NCI-H226 (cell line): ENCODE measurements around the gene TTLL12.
A peak's percentile ranks its signal among the peaks of the same experiment; 100 is the strongest.

Experiments
- DNase-seq: peaks from one replicate; pipeline ENCODE4 v3.0.0-alpha.2; 2015

TTLL12 gene

DNA sequence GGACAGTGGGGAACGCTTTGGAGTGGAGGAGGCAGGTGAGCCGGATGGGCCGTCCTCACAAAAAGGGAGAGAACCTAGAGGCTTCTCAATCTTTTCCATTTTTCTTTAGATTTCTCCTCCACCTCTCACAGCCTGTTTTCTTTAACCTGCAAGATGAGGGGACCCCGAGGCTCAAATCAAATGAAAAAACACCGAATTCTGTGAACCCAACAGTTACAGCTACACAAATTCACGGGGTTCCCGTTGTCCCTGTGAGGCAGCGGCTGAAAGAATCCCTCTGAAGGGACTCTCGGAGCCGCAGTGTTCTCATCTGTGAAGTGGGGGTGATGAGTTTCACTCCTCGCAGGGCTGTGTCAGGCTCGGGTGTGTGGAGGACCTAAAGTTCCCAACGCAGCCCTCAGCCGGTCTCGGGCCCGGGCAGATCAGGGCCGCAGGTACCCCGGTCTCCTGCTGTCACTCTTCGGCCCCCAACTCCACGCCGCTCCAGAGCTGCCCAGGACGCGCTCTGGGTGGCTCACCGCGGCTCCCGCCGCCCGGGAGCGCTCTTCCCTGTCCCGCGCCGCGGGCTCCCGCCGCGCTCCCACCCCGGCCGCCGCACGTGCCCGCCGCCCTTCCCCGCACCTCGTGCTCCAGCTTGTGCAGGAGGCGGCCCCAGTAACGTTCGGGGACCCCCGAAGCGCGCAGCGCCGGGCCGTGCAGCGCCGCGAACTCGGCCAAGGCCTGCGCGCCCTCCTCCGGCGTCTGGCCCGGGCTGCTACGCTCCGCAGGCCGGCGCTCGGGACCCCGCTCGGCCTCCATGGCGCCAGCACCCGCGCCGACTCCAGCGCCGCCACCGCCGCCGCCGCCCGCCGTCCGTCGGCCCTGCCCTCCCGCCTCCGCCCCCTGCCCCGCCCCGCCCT lies at the start of gene TTLL12:
Gene TTLL12, minus strand, starts transcription at position 863 of the 899 bp plus-strand sequence. Its CDS starts 65 bp downstream, at position 798.
- peak; percentile 6 for DNase-seq

DNA sequence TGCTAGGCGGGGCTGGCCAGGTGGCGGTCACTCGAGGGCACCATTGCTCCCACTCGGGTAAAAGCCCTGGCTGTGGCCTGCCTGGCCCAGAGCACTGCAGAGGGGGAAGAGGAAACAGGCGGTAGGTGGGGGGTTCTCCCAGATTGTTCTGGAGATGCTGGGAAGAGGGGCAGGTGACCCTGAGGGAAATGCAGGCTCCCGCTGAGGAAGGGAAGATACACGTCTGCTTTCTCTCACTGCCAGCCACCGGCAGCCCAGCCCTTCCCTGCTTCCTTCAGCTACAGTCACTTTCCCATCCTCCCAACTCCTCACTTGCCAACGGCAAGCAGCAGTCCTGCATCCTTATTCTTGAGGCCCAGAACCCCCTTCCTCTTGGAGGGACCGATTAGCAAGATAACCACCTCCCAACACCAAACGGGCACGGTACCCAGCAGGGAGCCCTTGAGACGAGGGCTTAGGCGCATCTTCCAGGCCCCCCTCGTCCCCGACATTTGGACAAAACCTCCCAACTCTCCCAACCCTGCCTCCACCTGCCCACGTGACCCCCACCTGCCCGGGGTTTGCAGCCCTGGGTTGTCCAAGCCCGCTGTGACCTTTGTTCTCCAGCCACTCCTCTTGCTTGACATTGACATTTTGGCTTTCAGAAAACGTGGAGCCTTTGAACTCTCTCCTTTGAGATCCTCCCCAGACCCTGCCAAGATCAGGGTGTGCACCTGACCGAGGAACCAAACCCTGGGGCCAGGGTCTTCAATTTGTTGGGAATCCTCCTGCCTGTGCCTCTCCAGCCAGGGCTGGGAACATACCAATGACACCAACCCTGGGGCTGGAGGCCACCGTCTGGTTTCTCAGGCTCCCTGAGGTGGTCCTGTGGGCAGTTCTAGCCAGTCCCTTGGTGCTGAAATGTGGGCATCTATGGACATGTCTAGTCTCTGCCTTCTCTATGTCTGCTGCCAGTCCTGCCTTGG lies 48.8 kb upstream of the TTLL12 start:
- no peak for DNase-seq

DNA sequence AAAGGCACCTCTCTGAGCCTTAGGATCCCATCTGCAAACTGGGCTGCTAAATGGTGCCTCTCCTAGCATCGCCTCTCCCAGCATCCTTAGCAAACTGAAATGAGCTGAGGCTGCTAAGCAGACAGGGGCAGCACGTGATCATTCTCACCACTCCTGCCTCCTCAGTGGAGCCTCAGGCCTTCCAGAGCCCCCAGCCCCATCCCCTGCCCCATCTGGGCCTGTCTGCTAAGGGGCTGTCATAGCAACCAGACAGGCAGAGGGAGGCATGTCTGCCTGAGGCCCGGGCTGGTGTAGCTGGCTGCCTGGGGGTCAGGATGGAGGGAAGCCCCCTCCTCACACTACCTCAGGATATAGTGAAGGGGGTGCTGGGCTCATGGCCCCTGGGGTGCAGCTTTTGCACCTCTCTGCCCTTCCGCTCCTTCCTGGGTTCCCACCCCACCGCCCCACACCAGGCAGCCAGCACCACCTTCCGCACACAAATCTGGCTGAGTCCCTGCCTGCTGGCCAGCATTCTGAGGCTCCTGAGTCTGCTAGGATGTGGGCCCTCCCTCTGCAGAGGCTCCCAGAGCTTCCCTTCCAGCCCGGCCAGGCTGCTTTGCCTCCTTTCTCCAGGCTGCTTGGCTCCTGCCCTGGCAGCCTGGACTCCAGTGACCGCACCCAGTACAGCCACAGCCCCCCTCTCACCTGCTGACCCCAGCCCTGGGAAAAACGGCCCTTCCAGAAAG lies 47.5 kb upstream of the TTLL12 start:
- DNase-seq = no peak

DNA sequence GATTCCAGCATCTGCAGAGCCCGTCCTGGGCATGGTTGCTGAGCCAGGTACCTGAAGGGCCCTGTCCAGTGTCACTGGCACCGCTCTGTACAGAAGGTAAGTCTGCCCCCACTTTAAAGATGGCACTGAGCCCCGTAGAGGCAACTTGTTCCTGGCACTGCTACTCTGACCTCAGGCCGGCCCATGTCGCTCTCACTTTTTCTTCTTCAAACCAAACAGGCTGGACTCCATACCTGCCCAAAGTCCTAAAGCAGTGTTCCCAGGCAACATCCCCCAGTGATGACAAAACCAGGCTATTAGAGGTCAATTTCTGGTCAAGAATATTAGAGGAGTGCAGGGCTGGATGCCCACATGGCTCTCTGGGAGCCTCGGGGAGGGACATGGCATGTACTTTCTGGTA lies 46.6 kb upstream of the TTLL12 start:
- DNase-seq = no peak

DNA sequence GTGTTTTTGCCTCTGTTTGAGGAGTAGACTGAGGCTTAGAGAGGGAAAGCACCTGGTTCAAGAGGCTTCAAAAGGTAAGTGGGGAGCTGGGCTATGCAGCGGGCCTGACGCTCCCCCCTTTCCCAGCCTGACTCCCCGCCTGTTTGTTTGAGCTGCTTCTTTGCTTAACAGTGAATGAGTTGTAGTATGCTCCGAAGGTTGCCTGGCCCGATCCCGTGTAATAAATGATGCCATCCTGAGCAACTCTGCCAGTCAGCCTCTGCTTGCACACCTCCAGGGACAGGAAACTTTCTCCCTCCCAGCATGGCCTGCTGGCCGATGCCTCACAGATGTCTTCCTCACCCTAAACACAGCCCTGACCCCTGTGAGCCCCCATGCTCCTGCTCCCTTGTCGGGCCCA lies 45.5 kb upstream of the TTLL12 start:
- DNase-seq = no peak

DNA sequence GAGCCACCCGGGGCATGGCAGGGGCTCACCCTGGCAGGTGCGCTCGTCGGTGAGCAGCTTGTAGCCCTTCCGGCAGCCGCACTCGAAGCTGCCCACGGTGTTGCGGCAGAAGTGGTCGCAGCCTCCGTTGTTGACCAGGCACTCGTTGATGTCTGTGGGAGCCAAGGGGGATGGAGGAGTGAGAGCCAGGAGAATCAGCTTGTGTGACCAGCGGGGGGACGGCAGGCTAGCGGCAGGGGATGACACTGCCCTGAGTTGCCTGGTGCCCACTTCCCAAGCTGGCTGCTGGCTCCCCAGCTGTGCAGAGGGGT lies 44.7 kb upstream of the TTLL12 start:
- no peak for DNase-seq

DNA sequence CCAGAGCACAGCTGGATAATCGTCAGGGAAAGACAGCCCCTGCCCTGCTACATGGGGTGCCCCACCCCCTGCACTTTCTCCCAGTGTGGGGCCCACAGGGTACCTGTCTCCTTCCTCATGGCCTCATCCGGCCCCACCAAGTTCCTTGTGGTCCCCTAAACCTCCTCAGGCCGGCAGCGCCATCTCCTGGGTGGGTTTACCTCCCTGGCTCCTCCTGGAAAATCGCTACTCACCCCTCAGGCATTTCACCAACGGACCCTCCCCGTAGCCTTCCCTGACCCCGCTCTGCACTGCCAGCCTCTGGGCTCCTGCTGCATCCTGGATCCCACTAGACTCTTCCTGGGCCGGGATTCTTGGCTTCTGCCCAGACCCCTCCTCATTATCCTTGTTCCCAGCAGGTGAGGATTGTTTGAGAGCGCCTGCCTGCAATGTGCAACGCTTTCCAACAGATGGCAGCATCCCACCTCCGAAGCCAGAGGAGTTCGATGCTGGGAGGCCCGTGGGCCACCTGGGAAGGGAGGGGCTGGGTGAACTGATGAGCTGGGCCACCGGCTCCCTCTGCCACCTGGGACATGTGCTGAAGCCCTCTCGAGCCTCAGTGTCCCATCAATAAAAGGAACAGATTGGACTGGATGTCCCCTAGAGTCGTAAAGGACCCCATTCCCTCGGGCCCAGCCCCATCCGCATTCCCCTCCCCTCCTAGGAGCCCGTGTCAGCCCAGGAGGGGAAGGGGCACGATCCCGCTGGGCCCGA lies 44.2 kb upstream of the TTLL12 start:
- DNase-seq = peak; percentile 51

DNA sequence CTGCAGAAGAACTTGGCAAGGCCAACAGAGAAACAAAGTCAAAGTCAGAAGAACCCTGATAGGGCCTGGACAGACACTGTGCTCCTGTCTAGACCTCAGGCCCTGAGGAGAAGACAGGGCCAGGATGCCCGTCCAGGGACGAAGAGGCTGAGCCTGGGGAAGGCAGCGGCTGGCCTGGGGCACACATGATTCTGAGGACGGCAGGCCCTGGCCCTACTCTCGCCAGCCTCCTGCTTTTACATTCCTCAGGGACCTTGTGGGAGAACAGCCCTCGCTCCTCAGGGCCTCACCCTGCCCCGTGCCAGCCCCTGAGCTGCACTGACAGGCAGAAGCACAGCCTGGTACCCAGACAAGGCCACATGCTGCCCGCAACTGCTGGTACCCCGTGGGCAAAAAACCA lies 43.6 kb upstream of the TTLL12 start:
- no peak for DNase-seq

DNA sequence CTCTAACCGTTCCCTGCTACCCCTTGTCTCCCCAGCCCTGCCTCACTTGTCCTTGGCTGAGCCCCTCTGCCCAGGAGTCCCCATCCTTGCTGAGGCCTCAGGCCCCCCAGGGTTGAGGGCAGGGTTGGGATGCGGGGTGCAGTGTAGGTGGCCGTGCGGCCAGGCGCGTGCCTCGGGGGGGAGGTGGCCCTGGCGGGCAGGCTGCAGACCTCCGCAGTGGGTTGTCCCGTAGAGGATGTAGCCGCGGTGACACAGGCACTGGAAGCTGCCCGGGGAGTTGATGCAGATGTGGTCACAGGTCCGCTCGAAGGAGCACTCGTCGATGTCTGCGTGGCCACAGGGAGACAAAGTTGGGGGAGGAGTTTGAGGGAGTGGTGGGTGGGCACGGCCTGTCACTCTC lies 41.9 kb upstream of the TTLL12 start:
- no peak for DNase-seq

DNA sequence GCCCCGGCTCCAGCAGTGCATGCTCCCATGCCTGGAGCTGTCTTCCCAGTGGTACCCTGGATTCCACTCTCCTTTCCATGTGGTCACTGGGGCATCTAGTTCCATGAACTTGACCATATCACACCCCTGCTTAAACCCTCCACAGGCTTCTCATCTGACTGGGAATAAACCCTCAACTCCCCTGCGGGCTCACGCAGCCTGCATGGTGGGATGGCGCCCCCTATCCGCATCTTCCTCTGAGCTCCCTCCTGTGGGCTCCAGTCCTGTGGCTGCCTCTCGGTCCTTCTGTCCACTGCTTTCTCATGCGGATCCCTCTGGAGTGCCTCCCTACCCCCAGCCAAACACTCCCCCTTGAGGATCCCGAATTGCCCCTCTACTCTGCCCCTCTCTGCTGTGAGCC lies 41.4 kb upstream of the TTLL12 start:
- no peak for DNase-seq

DNA sequence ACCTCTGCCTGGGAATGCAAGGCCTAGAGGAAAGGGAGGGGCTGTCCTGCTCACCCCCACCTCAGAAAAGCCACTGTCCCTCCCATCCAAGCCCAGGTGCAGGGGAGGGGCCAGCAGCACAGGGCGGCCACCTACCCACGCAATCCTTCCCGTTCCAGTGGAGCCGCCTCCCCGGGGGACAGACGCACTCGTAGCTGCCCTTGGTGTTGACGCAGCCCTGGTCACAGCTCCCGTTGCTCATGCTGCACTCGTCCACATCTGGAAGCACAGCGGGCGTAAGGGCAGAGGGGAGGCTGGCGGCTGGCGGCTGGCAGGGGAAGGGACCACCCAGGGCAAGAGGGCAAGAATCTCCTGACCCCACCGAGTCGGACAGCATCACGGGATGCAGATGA lies 40.3 kb upstream of the TTLL12 start:
- DNase-seq = no peak

DNA sequence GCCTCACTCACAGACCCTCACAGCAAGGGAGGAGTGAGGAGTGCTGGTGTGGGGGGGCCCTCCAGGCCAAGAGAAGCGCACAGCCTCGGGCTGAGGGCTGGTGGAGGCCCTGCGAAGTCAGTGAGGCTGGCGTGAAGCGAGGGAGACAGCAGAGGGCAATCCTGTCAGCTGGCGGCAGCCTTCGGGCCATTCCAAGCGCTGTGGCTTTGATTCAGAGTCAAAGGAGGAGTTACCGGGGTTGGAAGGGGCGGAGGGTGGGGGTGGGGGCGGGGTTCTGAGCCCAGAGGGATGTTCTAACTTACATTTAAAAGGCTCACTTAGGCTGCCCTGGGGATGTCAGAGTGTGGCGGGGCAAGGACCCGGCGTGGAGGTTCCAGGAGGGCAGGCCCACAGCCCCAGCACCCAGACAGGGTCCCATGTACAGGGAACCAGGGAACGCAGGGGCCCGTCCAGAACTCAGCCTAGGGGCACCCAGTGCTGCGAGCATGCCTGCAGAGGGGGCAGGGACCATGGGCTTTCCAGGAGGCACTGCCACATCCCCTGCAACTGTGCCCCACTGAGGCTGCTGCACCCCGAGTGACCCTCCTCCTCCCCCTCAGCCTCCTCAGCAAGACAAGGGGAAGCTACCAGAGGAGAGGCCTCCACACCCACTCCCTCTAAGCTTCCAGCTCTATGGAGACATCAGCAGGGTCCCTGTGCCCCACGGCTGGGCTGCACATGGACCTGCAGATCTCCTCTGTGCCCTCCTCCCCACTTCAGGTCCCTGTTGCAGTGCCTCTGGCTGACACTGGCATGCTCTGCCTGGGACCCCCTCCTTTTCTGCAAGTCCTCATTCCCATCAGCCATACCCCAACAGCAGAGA lies 39.7 kb upstream of the TTLL12 start:
- DNase-seq = no peak

DNA sequence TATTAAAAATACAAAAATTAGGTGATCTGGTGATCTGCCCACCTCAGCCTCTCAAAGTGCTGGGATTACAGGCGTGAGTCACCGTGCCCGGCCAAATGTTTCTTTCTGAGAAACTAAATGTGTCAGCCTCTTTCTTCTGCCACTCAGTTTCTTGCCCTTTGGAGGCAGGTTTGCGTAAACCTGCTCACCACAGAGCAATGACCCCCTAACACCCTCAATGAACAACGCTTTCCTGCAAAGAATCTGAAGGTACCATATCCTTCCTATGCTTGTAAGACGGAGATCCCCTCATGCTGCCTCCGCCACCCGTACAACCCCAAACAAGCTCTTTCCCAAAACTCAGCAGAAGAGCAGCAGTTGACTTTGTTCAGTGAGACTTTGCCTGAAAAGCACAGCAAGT lies 38.7 kb upstream of the TTLL12 start:
- no peak for DNase-seq

DNA sequence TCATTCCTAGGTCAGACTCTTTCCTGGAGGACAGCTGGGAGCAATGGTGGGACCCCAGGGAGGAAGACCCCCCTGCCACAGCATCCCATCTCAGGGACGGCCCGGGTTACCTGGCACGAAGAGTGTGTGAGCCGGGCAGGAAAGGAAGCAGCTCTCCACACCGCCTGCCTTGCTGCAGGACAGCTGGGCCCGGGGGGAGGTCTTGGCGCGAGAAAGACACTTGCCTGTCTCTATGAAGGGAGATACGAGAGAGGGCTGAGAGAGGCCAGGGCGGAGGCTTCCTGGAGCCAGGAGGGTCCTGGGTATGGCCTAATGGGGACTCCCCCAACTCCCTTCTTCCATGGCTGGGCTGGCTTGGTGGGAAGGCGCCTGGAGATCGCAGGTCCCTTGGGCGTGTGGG lies 36.1 kb upstream of the TTLL12 start:
- no peak for DNase-seq

DNA sequence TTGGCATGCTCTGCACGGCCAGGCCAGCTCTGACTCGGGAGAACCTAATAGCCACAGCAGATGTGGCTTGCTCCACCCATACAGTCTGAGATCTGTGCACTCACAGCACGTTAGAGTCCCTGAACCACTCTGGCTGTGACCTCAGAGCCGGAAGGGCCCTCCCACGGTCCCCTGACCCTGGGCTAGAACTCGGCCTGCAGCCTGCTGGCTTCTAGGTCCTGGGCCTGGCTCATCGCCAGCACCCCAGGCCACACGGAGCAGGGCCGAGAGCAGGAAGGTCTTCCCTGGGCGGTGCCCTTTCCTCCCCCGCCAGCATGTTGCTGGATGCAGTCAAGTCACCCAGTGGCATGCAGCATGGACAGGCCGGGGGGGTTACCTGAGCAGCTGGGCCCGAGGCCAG lies 35.3 kb upstream of the TTLL12 start:
- no peak for DNase-seq

DNA sequence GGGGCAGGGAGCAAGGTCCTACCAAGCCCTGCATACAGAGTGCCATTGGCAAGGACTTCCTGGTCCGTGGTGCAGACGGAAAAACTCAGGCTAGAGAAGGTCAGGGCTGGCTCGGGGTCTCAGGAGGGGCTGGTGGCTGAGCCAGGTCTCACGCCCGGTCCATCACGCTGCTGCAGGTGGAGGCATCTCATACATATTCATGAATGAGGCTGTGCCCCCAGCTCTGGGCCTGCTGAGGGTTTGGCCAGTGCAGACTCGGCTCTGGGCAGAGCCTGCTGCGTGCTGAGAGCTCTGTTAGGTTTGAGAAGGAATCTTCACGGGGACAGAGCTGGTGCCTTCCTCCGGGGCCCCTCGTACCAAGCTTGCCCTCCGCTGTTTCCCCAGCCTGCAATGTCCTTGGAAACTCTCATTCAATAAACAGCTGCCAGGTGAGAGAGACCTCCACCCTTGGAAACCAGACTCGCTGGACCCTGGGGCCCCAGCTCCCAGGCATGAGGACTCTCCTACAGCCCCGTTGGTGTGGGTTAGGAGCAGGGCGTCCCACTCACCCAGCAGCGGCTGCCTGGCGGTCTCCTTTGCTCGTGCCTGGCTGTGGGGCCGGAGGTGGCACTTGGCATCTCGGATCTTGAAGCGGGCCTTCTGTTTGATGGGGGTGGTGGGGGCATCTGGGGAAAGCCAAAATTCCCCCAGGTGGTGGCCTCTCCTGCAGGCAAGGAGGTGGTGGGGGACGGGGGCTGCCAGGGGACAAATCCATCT lies 33.9 kb upstream of the TTLL12 start:
- no peak for DNase-seq

DNA sequence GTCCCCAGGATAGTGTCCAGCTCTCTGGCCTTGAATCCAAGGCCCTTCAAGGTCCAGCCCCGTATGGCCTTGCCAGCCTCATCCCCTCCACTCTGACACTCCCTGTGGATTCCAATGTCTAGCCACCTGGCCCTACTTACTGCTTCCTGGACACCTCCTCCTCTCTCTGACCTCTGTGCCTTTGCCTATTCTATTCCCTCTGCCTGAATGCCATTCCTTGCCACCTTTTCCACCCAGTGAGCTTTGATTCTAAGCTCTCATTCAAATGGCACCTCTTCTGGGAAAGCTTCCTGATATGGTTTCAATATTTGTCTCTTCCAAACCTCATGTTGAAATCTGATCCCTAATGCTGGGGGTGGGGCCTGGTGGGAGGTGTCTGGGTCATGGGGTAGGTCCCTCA lies 31.9 kb upstream of the TTLL12 start:
- no peak for DNase-seq

DNA sequence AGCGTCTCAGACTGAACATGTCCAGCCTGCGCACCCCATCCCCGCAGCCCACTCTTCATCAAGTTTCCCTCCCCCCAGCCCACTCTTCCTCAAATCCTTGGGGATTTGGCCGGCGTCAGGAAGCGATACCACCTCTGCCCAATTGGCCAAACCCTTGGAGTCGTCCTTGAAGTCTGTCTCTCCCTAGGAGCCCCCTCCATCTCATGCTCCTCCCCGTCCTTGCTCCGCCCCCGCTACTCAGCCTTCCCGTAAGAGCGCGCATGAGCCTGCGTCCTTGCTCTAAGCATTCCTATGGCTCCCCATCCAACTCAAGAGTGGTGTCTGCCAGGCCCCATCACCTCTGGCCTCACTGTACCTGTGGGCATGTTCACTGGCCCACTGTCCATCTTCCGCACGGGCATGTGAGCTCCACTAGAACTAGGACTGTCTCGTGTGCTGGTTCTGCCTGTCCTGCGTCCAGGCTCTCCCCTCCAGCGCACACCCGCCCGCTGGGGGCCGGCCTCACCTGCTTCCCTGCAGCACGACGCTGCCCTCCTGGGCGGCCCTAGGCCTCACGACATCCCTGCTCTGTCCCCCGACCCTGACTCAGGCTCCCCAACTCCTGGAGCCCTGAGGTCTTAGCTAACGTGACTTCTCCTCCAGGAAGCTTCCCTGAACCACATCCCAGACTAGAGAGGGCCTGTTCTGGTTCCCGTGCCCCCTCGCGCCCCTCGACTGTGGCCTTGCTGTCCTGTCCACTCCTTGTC lies 30.5 kb upstream of the TTLL12 start:
- no peak for DNase-seq

DNA sequence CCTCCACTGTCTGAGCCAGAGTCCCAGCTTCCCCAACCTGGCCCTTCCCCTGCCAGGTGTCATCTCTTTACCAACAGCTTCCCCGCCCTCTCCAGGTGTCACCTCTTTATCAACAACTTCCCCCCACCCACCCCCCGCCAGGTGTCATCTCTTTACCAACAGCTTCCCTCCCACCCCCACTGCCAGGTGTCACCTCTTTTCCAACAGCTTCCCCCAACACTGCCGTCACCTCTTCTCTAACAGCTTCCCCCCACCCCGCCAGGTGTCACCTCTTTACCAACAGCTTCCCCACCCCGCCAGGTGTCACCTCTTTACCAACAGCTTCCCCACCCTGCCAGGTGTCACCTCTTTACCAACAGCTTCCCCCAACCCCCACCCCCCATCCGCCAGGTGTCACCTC lies 29.8 kb upstream of the TTLL12 start:
- DNase-seq = no peak

DNA sequence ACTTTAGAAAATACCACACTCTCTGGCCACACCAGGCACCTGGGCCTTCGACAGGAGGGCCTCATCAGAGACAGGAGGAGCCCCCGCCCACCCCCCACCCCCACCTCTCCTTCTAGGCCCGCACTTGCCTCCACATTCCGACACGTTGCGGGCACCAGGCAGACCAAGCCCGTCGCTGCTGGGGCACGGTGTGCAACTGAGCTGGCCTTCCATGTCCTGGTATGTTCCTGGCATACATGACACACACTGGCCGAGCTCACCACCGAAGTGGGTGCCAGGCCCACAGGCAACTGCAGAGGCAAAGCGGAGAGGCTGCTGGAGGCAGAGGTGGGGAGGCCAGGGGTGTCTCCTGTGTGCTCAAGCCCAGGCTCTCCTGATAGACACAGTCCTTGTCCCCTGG lies 27.0 kb upstream of the TTLL12 start:
- DNase-seq = no peak
